A673 (cell line): ENCODE results near the gene STK17B. TPM values are rescaled to one million over a fixed set of nuclear protein-coding genes. Genes with fewer than 3 reads are reported as not detected.

Experiments used
- BruUV-seq: library from RNA; stranded (reverse); fragments of 400-500 nt; replicated peaks from 2 replicates; lab custom pipeline; 2021; lab: Mats Ljungman, UMichigan
- CTCF ChIA-PET: fragments of 300-600 bp; sonication (Branson Sonifier 250); formaldehyde crosslinking; loops from one replicate; lab custom pipeline; 2022; ENCODE audit warnings: antibody characterized with exemption; lab: Charles Lee
- POLR2A ChIA-PET: fragments of 300-600 bp; sonication (Branson Sonifier 250); formaldehyde crosslinking; loops from one replicate; lab custom pipeline; 2022; ENCODE audit warnings: antibody characterized with exemption; ENCODE audit not compliant: low non-redundant PET; lab: Charles Lee
- DNase-seq: peaks from one replicate; pipeline ENCODE4 v3.0.0-alpha.2; 2015; ENCODE audit warnings: low spot score
- H3K27ac ChIP-seq: fragments of 200-600 bp; sonication (generic); 2 replicates; pipeline ENCODE4 v1.5.1; 2016; ENCODE audit warnings: mixed run types, low read depth, mild to moderate bottlenecking, mixed read lengths, antibody characterized with exemption, low read length; ENCODE audit not compliant: poor library complexity, severe bottlenecking
- H3K27me3 ChIP-seq: fragments of 200-600 bp; sonication (generic); replicated peaks from 2 replicates; pipeline ENCODE4 v1.6.1; 2017; ENCODE audit warnings: mixed run types, low read depth, mild to moderate bottlenecking, mixed read lengths, antibody characterized with exemption, low read length; ENCODE audit not compliant: insufficient read depth, poor library complexity
- H3K36me3 ChIP-seq: fragments of 200-600 bp; sonication (generic); 2 replicates; pipeline ENCODE4 v1.6.1; 2016; ENCODE audit warnings: mixed run types, mild to moderate bottlenecking, mixed read lengths, antibody characterized with exemption, low read length; ENCODE audit not compliant: insufficient read depth, poor library complexity, severe bottlenecking
- H3K4me1 ChIP-seq: fragments of 200-600 bp; sonication (generic); 2 replicates; pipeline ENCODE4 v1.6.1; 2017; ENCODE audit warnings: mixed run types, mild to moderate bottlenecking, mixed read lengths, antibody characterized with exemption, low read length; ENCODE audit not compliant: insufficient read depth, poor library complexity, severe bottlenecking
- H3K4me3 ChIP-seq: fragments of 200-600 bp; sonication (generic); 2 replicates; pipeline ENCODE4 v1.5.1; 2016; ENCODE audit warnings: low read depth, mixed run types, mild to moderate bottlenecking, mixed read lengths, low read length; ENCODE audit not compliant: poor library complexity, severe bottlenecking
- H3K9me3 ChIP-seq: fragments of 200-600 bp; sonication (generic); 2 replicates; pipeline ENCODE4 v1.6.1; 2016; ENCODE audit warnings: mixed run types, low read depth, mild to moderate bottlenecking, mixed read lengths, antibody characterized with exemption, low read length; ENCODE audit not compliant: poor library complexity, severe bottlenecking
- EZH2 ChIP-seq: fragments of 200-600 bp; sonication (generic); IDR thresholded peaks from 2 replicates; pipeline ENCODE4 v1.6.1; 2017; ENCODE audit warnings: borderline replicate concordance, low read depth, mild to moderate bottlenecking, mixed read lengths, antibody characterized with exemption, low read length; ENCODE audit not compliant: poor library complexity, severe bottlenecking
- intact Hi-C: fragments of 100-400 bp; cut with micrococcal nuclease; formaldehyde crosslinking; loops from one replicate; pipeline ENCODE4 v1.10.0; 2022; ENCODE audit not compliant: unreplicated experiment
- total RNA-seq: library from RNA; stranded (reverse); gene quantifications from 2 replicates; pipeline ENCODE4 v1.2.3, GENCODE V29; 2021
- TF ChIP-seq, protein P1 (sequence below): fragments of 300-800, 200-600 bp; sonication (generic); conservative IDR thresholded peaks from 2 replicates; pipeline ENCODE4 v1.5.1; 2017; ENCODE audit warnings: low read depth, mild to moderate bottlenecking, antibody characterized with exemption, low read length, moderate library complexity, mixed read lengths

STK17B gene
- total RNA-seq, 1 experiment from 2014 or later = 18.5 TPM

DNA sequence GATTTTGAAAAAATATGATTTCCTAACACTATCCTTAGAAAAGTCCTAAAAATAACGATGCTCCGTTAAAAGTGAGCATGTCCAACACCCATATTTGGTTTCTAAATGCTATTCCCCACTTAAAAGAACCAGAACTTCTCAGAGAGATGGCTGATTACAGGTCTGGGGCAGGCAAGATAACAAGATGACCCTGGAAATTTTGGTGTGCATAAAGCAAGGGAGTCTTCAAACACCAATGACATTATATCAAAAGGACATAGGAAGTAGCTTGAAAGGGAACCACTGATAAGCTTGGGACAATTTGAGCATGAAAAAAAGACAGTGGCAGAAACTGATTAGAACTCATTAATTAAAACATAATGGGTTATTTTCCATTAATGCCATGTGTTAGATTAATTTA is 17.9 kb downstream of the STK17B start:
- no peak for DNase-seq
- Histone ChIP-seq H3K9me3 (no peaks in the 10 kb centered on the region), H3K4me1 (no peaks in the 10 kb centered on the region), H3K27me3 (no peaks in the 10 kb centered on the region), H3K4me3 (no peak overlapping the region), H3K27ac (no peak overlapping the region), H3K36me3 (peaks cover 14% of the 10 kb centered on the region)
- ChIA-PET POLR2A (no interaction called here), CTCF (no interaction called here)
- BruUV-seq = no TSS peak
- intact Hi-C loops = no loop called here
- TF ChIP-seq EZH2 = no peak
- TF ChIP-seq, protein P1, sequence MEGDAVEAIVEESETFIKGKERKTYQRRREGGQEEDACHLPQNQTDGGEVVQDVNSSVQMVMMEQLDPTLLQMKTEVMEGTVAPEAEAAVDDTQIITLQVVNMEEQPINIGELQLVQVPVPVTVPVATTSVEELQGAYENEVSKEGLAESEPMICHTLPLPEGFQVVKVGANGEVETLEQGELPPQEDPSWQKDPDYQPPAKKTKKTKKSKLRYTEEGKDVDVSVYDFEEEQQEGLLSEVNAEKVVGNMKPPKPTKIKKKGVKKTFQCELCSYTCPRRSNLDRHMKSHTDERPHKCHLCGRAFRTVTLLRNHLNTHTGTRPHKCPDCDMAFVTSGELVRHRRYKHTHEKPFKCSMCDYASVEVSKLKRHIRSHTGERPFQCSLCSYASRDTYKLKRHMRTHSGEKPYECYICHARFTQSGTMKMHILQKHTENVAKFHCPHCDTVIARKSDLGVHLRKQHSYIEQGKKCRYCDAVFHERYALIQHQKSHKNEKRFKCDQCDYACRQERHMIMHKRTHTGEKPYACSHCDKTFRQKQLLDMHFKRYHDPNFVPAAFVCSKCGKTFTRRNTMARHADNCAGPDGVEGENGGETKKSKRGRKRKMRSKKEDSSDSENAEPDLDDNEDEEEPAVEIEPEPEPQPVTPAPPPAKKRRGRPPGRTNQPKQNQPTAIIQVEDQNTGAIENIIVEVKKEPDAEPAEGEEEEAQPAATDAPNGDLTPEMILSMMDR = no peak

DNA sequence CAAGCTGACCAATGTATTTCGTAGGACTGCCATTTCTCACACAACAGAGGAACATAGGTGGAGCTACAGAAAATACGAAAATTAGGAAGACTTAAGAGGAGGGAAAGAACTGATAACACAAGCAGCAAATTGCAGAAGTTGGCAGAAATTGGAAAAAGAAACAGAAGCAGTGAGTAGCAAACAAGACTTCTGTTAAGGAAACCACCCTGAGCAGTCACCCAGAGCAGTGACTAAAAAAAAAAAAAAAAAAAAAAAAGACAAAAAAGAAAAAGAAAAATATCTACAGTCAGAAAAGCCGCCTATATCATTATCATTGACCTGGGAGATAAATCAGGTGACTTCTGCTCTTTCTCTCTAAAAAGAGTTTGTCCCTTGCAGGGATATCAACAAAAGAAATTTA is 21.4 kb downstream of the STK17B start:
- Histone ChIP-seq H3K9me3 (no peaks in the 10 kb centered on the region), H3K36me3 (peaks cover 9% of the 10 kb centered on the region)
- CTCF ChIA-PET = no interaction called here

DNA sequence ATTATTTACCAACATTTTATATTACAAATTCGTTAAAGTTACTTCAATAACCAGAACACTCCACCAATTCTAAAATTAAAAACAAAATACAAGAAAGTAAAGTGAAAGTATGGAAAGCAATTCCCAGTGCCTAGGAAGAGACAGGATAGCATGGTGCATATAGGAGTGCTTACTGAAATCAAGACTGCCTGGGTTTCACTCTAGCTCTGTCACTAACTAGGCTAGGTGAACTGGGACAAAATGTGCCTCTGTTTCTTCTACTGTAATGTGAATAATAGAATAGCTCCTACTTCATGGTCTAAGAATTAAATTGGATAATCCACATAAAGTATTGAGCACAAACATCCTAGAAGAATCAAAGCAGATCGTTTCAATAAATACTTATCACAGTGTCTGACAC is 22.6 kb downstream of the STK17B start:
- no TSS peak for BruUV-seq
- intact Hi-C loops = no loop called here

More for the DNA sequence above, 21.4 kb downstream of the STK17B start:
- H3K4me3 ChIP-seq = no peak overlapping the region
- H3K4me1 ChIP-seq = no peaks in the 10 kb centered on the region
- POLR2A ChIA-PET = no interaction called here
- no peak for DNase-seq
- no TSS peak for BruUV-seq
- intact Hi-C loops = no loop called here
- H3K27me3 ChIP-seq = no peaks in the 10 kb centered on the region
- TF ChIP-seq EZH2 = no peak
- TF ChIP-seq, protein P1 = no peak
- no peak overlapping the region for H3K27ac ChIP-seq

More for the DNA sequence above, 22.6 kb downstream of the STK17B start:
- CTCF ChIA-PET = no interaction called here
- POLR2A ChIA-PET = no interaction called here
- Histone ChIP-seq H3K36me3 (peaks cover 8% of the 10 kb centered on the region), H3K9me3 (no peaks in the 10 kb centered on the region), H3K27ac (no peak overlapping the region), H3K4me1 (no peaks in the 10 kb centered on the region), H3K27me3 (no peaks in the 10 kb centered on the region), H3K4me3 (no peak overlapping the region)
- TF ChIP-seq EZH2 = no peak
- TF ChIP-seq, protein P1 = no peak
- DNase-seq = no peak
